Right lung (tissue), 5 donors: ENCODE data around the gene ENPP1. TPM values are rescaled to one million over a fixed set of nuclear protein-coding genes. Genes with fewer than 3 reads are reported as not detected.

Experiments used
- DNase-seq, 2 donors: peaks; one replicate each; pipeline ENCODE4 v3.0.0-alpha.2; 2013
- polyA plus RNA-seq, 5 donors: library from polyadenylated mRNA; unstranded; fragments of 120-200 nt; gene quantifications; one replicate each; pipeline versions ENCODE4 v1.2.1 to v1.2.3, GENCODE V29; 2013; ENCODE audit warnings: inconsistent platforms in 1 of 5, low replicate concordance in 1 of 5; ENCODE audit not compliant: insufficient read length in 5 of 5, insufficient read depth in 1 of 5

ENPP1 gene
- polyA plus RNA-seq, 5 donors: 1.3 to 2.4 (median 1.9) TPM

DNA sequence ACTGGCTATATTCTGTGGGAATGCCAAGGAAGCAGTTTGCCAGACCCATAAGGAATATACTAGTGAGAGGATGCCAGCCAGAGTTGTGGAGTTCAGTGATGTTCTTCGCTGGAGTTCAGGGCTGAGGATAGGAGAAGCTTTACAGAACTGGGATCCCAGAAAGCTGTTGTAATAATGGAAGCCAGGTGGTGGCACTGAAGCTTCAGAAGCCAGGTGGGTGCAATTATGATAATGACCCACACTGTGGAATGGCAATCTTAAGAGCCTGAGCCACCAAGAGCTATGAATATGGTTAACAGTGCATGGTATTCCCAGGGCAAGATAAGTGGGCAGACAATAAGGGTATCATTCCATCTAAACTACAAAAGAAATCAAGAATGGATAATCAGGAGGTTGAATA lies 25.1 kb upstream of the ENPP1 start:
- DNase-seq: no peak

GRCh38 chr6:131784561-131784960 lies 23.3 kb upstream of the ENPP1 start:
- no peak for DNase-seq

- no peak for DNase-seq
These were observed 20.7 kb upstream of the ENPP1 start for GRCh38 chr6:131787079-131787478.

GRCh38 chr6:131787766-131788712 lies 19.8 kb upstream of the ENPP1 start:
- no peak for DNase-seq

DNA sequence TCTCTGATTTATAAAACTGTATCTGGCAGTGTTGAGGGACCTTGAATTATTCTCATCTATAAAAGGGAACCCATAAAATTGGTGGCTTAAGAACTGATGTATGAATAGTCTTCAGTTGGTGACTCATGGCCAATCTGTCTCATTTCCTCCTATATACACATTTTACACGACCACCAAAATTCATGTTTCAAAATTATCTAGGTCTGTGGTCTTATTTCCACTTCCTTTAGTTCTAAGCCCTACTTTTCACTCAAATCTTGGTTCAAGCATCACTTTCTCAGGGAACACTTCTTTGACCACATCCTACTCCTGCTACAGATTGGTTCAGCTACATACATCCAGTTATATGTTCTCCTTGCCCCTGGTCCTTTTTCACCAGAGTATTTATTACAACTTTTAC lies 18.6 kb upstream of the ENPP1 start:
- DNase-seq: no peak

DNA sequence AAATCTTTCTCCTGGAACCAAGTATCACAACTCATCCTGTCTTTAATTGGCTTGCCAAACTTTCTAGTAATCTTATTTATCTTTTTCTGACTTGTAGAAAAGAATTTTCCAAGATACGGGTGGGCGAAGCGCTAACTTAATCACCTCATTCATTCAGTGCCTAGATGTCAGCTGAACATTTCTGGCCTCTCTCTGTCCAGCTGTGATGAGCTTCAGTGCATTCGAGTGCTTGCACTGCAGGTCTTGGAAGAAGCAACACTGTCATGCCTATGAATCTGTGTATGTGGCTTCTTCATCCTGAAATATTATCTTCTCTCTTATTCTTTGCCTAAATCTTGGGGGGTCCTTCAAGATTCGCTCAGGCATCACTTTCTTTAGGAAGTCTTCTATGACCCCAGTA lies 16.3 kb upstream of the ENPP1 start:
- DNase-seq: no peak

GRCh38 chr6:131792091-131792496 lies 15.7 kb upstream of the ENPP1 start:
- DNase-seq: no peak

DNA sequence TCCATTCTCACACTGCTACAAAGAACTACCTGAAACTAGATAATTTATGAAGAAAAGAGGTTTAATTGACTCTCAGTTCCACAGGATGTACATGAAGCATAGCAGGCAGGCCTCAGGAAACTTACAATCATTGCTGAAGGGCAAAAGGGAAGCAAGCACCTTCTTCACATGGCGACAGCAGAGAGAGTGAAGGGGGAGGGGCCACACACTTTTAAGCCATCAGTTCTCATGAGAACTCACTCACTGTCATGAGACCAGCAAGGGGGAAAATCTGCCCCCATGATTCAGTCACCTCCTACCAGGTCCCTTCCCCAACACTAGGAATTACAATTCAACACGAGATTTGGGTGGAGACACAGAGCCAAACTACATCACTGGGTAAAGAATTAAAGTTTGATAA lies 12.5 kb upstream of the ENPP1 start:
- no peak for DNase-seq

DNA sequence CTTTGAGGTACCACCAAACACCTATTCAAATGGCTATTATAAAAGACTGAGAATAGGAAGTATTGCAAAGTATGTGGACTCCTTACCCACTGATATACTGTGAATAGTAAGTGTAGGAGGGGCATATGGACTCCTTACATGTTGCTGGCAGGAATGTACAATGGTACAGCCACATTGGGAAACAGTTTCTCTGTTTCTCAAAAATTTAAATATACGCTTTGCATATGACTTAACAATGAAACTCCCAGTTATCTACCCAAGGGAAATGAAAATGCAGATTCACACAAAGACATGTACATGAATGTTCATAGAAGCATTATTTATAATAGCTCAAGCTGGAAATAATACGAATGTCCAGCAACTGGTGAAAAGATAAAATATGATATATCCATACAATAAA lies 5.5 kb upstream of the ENPP1 start:
- no peak for DNase-seq

GRCh38 chr6:131803007-131803769 lies 4.6 kb upstream of the ENPP1 start:
- DNase-seq: no peak

DNA sequence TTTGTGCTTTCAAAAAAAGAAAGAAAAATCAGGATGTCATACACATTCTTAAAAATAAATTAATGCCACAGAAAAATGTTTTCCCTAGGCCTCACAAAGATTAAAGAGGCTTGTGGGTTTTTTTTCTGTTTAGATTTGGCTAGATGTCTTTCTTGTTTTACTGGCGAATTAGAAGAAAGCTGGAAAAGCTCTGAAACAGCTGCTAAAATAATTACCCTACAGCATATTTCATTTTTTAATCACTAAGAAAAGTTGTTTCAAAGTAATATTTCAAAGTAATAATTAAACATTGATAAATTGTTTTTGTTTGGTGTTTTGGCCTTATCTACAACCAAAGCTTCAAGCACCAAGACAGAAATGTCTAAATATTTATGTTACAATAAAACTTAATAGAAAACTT lies 3.7 kb upstream of the ENPP1 start:
- peak; percentile 26 to 42 for DNase-seq

DNA sequence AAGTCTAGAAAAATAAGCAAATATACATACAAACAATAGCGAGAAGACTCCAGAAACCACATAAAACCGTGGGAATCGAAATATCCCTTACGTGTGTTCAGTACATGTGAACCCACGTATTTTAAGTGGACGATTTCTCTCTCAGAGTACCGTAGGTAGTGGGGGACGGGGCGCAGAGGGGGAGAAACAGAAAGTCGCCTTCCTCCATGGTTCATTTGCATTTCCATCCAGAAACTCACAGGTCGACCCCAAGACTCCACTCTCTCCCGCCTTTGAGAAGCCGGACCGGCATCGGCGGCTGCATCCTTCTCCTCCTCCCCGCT lies 538 bp upstream of the ENPP1 start:
- no peak for DNase-seq

DNA sequence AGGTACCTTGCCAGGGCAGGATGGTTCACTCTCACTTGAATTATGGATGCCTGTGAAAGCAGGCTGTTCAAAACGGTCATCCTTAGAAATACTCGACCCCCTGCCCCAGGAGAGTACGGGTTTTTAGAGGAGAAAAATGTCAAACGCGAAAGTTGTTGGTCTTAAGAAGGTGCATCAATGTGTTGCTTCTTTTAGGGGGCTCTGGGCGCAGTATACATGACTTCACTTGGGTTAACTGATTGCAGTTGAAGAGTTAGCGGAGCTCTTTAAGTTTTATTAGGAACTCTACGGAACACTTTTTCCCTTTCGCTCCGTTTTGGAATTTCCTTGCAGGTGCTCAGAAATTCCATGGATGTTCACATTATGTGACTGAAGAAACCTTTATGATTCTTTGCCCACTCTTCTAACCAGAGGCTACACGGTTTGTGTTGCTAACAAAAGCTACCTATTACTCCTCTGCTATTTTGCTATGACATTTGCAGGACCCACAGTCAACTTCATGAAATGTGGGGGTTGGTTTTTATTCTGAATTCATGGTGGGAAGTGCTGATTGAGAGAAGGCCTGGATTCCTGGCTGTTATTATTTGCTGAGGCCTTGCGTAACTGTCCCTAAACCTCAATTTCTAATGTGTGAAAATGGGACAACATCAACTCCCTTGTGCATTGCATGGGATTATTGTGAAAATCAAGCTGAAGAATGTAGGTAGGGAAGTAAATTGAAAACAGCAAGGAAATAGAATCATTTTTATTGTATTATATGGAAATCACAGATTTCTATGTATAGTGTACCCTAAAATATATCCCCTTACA lies 845 bp downstream of the ENPP1 start:
- no peak for DNase-seq

DNA sequence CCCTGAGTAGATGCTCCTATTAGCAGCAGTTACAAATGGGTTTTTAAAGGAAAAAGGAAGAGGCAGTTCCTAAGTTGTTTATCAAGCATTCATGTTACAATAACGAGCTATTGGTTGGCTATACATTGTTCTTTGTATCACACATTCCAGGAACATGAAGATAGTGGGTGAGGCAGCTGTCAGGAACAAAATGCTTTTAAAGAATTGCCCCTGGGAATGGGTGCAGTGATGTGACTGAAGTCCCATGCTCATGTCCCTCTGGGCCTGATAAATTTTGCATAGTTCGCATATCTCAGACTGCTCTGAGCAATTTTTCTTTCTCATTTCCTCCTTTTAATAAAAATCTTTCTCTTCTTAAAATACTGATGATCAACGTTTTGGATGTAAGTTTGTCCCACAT lies 3.7 kb downstream of the ENPP1 start:
- no peak for DNase-seq

DNA sequence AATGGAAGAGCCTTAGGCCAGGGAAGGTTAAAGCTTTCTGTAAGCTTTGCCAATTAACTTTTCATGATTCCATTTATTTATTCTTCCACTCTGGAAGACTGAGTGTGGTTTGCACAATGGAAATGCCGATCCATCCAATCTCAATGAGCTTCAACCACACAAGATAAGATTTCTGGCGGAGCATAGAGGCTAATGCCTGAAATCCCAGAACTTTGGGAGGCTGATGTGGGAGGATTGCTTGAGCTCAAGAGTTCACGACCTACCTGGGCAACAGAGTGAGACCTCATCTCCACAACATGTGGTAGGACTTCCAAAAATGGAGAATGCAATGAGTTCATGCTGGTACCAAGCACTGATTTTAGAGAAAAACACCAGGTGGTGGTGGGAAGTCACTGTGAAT lies 6.2 kb downstream of the ENPP1 start:
- DNase-seq: no peak

DNA sequence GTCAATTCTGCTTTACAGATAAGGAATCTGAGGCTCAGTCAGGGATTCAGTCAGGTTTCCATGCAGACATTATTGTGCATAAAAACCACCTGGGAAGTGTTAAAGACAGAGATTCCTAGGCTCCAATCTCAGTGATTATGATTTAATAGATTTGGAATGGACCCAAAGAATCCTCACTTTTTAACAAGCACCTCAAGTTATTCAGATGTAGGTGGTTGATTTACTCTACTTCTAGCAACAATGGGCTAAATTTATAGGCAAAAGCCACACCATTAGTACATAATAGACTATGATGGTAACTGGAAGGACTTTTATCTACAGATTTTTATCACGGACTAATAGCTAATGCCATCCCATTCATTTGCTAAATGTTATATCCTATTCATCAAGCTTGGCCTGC lies 9.0 kb downstream of the ENPP1 start:
- no peak for DNase-seq

GRCh38 chr6:131819572-131820124 lies 11.8 kb downstream of the ENPP1 start:
- DNase-seq: peak; percentile 26 to 36

DNA sequence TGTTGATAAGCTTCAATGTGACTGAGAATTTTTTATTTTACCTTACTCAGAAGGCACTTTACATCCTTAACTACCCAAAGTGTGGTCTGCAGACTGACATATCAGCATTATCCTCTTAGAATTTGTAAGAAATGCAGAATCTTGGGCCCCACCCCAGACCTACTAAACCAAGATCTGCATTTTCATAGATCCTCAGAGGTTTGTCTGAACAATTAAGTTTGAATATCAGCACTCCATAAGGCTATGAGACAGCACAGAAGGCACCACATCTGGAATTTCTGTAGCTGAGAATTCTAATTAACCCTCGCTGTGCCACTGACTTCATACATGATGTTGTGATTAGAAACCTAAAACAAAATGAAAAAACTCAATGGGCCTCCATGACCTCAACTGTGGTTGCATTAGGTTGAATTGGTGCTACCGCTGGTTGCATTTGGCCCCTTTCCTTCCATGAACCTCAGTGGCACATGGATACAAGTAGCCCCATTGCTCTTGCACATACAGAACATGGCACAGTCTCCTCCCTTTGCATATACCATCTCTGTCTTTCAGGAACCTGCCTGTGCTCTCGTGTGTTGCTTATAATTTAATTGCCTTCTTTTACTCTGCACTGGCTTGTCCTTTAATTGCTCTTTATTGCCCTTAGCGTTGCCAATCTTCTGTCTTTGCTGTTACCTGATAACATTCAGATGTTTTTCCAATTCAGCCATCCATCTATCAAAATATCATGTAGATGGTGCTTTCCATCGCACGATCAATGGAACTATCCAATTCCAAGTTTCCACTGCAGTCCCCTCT lies 13.4 kb downstream of the ENPP1 start:
- no peak for DNase-seq

DNA sequence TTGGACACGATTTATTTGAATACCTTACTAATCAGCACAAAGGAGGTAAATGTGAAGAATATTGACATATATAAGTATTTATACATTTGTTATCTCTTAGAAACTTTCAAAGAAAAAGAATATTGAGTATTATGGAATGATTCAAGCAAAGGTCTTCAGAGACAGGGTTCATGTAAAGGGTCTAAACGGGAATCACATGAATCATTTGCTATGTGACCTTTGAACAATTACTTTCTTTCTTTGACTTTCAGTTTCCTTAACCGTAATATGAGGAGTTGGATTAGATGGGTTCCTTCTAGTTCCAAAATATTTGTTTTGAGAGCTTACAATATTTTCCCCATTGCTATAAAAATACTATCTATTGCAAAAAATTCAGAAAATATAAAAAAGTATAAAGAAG lies 14.3 kb downstream of the ENPP1 start:
- DNase-seq: no peak

DNA sequence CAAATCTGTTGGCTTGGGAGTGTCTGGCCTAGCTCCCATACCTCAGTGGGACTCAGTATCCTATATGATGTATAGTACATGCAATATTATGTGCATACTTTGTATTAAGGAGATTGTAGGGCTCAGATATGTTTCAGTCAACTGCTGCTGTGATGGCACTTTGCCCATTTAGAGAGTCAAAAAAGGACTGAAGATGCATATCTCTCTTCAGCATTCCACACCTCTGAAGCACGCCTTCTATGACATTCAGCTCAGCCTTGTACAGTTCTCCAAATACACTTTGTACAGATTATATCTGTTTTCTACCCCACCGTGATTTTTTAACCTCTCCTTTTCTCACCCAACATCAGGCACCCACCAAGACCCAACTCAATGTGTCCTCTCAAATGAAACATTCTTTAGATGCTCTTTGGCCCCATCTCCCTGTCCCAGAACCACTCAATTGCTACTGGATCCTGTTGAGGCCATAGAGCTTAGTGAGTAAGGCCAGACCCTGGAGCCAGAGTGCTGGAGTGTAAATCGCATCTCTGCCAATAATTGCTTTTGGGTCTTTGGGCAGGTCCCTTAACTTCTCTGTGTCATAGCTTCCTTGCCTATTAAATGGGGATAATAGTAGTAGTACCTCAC lies 15.6 kb downstream of the ENPP1 start:
- DNase-seq: no peak

DNA sequence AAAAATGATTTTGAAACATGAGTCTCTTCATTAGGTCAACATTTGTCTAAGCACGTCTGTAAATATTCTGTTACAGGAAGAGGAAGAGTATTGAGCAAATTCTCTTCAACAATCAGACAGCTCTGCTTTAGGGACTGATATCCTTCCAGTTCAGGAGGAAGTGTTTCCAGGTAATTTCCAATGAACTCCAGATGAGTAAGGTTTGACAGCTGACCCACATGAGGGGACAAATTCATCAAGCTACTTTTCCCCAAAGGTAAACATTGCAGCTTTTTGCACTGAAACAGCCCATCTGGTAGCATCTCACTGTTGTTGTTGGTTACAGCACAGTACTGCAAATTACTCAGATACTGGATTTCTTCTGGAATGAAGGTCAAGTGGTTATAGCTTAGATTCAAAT lies 18.1 kb downstream of the ENPP1 start:
- DNase-seq: no peak
